ENCODE measurements around the gene NBPF4.
"Not testable (repeated sequence)": the region's sequence is repeated elsewhere in the genome, so short reads cannot be mapped to it uniquely, and the experiment has no call there.

GRCh38 chr1:108223226-108223625, 20.6 kb downstream of the NBPF4 start:
- TF ChIP-seq CTCF (IDR thresholded peaks at IDR 0.05; ENCODE audit: poor library complexity, severe bottlenecking); EP300 (conservative IDR thresholded peaks at IDR 0.05; ENCODE audit: poor library complexity, severe bottlenecking): not testable (repeated sequence)

Measured in neural cell (in vitro differentiated cells).